ENCODE results near the gene CPEB2. TPM values are rescaled to one million over a fixed set of nuclear protein-coding genes. Genes with fewer than 3 reads are reported as not detected.

The CPEB2 gene
- total and polyA plus RNA-seq, 2 of the 8 experiments (the other 6 are each of a cell fraction or from before 2014, with no cell fraction given) = 0.39 to 1.9 TPM

GRCh38 chr4:15109600-15109999 lies 107.3 kb downstream of the CPEB2 start:
- no peak overlapping the region for H4K8ac ChIP-seq (ENCODE audit: extremely low read depth, insufficient read depth, low read length)
- no peak for DNase-seq (ENCODE audit: low read depth in 1 of 2, low spot score in 2 of 2)
- H3K27ac ChIP-seq (ENCODE audit: low read depth, low read length) = no peak overlapping the region
- TF ChIP-seq SAP30 (IDR thresholded peaks at IDR 0.05; ENCODE audit: insufficient read depth, insufficient replicate concordance, low read length) (no peak), KDM1A (IDR thresholded peaks at IDR 0.05; ENCODE audit: borderline replicate concordance, low read length) (no peak), PHF8 (conservative IDR thresholded peaks at IDR 0.05; ENCODE audit: low read depth, low read length) (no peak), SP2 (IDR thresholded peaks at IDR 0.05; ENCODE audit: low read length) (no peak), KDM4A (IDR thresholded peaks at IDR 0.05; ENCODE audit: low read depth, low read length, severe bottlenecking) (no peak), CTBP2 (IDR thresholded peaks at IDR 0.05; ENCODE audit: borderline replicate concordance, insufficient read depth, insufficient read length, low read length) (no peak), POU5F1 (IDR thresholded peaks at IDR 0.05; ENCODE audit: low read depth, low read length) (no peak), TAF7 (optimal IDR thresholded peaks at IDR 0.05; ENCODE audit: borderline replicate concordance, low read depth, low read length) (no peak), RFX5 (IDR thresholded peaks at IDR 0.05; ENCODE audit: borderline replicate concordance, low read depth, low read length) (no peak), SUZ12 (IDR thresholded peaks at IDR 0.05; ENCODE audit: low read length) (no peak), CBX5 (IDR thresholded peaks at IDR 0.05; ENCODE audit: low read depth, low read length) (no peak), POLR2AphosphoS5 (IDR thresholded peaks at IDR 0.05; ENCODE audit: low read depth, low read length) (no peak), SIRT6 (IDR thresholded peaks at IDR 0.05; ENCODE audit: low read length) (no peak), SIX5 (IDR thresholded peaks at IDR 0.05; ENCODE audit: low read depth, low read length) (no peak), RNF2 (IDR thresholded peaks at IDR 0.05; ENCODE audit: borderline replicate concordance, low read depth, low read length, missing control alignments, poor library complexity, severe bottlenecking) (no peak)
- CTCF ChIA-PET (ENCODE audit: partially characterized antibody) = interaction anchor here (1.0 kb wide), 1 partner anchor 246 kb away, joined by 3 read pairs; no protein-coding TSS in a partner anchor
- H3K9ac ChIP-seq (replicated peaks in 1 of 4; ENCODE audit: extremely low read depth in 1 of 4, low read depth in 3 of 4, low read length in 3 of 4) = no peak overlapping the region
- H3K23me2 ChIP-seq (ENCODE audit: low read depth, low read length) = no peaks in the 10 kb centered on the region
- no peak overlapping the region for H3K56ac ChIP-seq (replicated peaks; ENCODE audit: insufficient read length, low read depth, low read length)
- no peak overlapping the region for H2BK20ac ChIP-seq (ENCODE audit: low read length)
- H3K14ac ChIP-seq (ENCODE audit: insufficient read length) = no peak overlapping the region
- H4K20me1 ChIP-seq (replicated peaks in 1 of 2; ENCODE audit: control insufficient read depth in 1 of 2, insufficient read depth in 2 of 2, low read length in 2 of 2) = no peaks in the 10 kb centered on the region
- H3K4ac ChIP-seq (replicated peaks; ENCODE audit: insufficient read length, low read depth, low read length) = no peak overlapping the region
- no peaks in the 10 kb centered on the region for H3K79me2 ChIP-seq (ENCODE audit: control insufficient read depth in 1 of 2, insufficient read depth in 2 of 2, low read length in 2 of 2)
- no peak overlapping the region for H2AK5ac ChIP-seq (ENCODE audit: low read depth, low read length)
- H2BK15ac ChIP-seq (ENCODE audit: low read length) = no peak overlapping the region
- H2BK5ac ChIP-seq (ENCODE audit: low read depth, low read length) = no peak overlapping the region
- no peaks in the 10 kb centered on the region for H3K9me3 ChIP-seq (ENCODE audit: insufficient read depth in 2 of 2, low read depth in 1 of 2, low read length in 1 of 2)
- H4K5ac ChIP-seq (ENCODE audit: insufficient read length, low read depth, low read length) = no peak overlapping the region
- H3K4me2 ChIP-seq (ENCODE audit: insufficient read depth in 1 of 2, low read depth in 2 of 2, low read length in 2 of 2) = no peak overlapping the region
- no peak overlapping the region for H3K4me3 ChIP-seq (ENCODE audit: extremely low read depth in 1 of 4, insufficient read depth in 2 of 4, low read depth in 3 of 4, low read length in 4 of 4)
- no peaks in the 10 kb centered on the region for H3K36me3 ChIP-seq (ENCODE audit: control insufficient read depth in 2 of 4, insufficient read depth in 4 of 4, low read length in 3 of 4)
- H3K27me3 ChIP-seq (replicated peaks in 1 of 4; ENCODE audit: control insufficient read depth in 3 of 4, extremely low read depth in 1 of 4, insufficient read depth in 3 of 4, low read length in 3 of 4) = no peaks in the 10 kb centered on the region
- no peak for FAIRE-seq
- no peak overlapping the region for H2AFZ ChIP-seq (ENCODE audit: low read length)
- H3K18ac ChIP-seq (ENCODE audit: extremely low read depth, low read length) = no peak overlapping the region
- H2BK12ac ChIP-seq (ENCODE audit: low read depth, low read length) = no peak overlapping the region
- H3K79me1 ChIP-seq (ENCODE audit: low read depth, low read length) = no peaks in the 10 kb centered on the region
- no peaks in the 10 kb centered on the region for H3K4me1 ChIP-seq (replicated peaks in 1 of 4; ENCODE audit: control insufficient read depth in 3 of 4, insufficient read depth in 4 of 4, low read length in 3 of 4)
- POLR2A ChIA-PET (ENCODE audit: partially characterized antibody) = no interaction called here
- H3K23ac ChIP-seq (ENCODE audit: insufficient read length) = no peak overlapping the region
- H2BK120ac ChIP-seq (replicated peaks; ENCODE audit: low read depth, low read length) = no peak overlapping the region
- no peak overlapping the region for H4K91ac ChIP-seq (replicated peaks; ENCODE audit: insufficient read length, low read length)

Data from H1 (cell line).